ENCODE measurements around the gene BRD8. TPM values are rescaled to one million over a fixed set of nuclear protein-coding genes. Genes with fewer than 3 reads are reported as not detected.
"Not testable (repeated sequence)": the region's sequence is repeated elsewhere in the genome, so short reads cannot be mapped to it uniquely, and the experiment has no call there.

BRD8 gene
- total and polyA plus RNA-seq, 9 donors = 37.1 to 61.4 (median 44.6) TPM

- H3K27ac ChIP-seq (ENCODE audit: low read length) = no peak overlapping the region
Measured at GRCh38 chr5:138163721-138164120, 14.7 kb downstream of the BRD8 start.

GRCh38 chr5:138160706-138161105 is 17.7 kb downstream of the BRD8 start:
- Histone ChIP-seq H3K4me1 (ENCODE audit: control insufficient read depth, insufficient read depth, low read length) (no peaks in the 10 kb centered on the region), H3K36me3 (ENCODE audit: control insufficient read depth, insufficient read depth, low read length) (peaks cover 78% of the 10 kb centered on the region), H3K4me3 (ENCODE audit: low read length) (no peak overlapping the region), H3K9me3 (replicated peaks; ENCODE audit: control insufficient read depth, low read depth, low read length) (no peaks in the 10 kb centered on the region), H3K27me3 (ENCODE audit: control insufficient read depth, insufficient read depth, low read length) (no peaks in the 10 kb centered on the region), H3K27ac (ENCODE audit: low read length) (no peak overlapping the region)
- 100% methylated on average over 1 of the region's 4 CpGs for WGBS (ENCODE audit: insufficient coverage)
- no peak for DNase-seq

More at GRCh38 chr5:138163721-138164120, 14.7 kb downstream of the BRD8 start:
- H3K4me1 ChIP-seq (ENCODE audit: control insufficient read depth, insufficient read depth, low read length) = no peaks in the 10 kb centered on the region
- DNase-seq = no peak
- H3K27me3 ChIP-seq (ENCODE audit: control insufficient read depth, insufficient read depth, low read length) = no peaks in the 10 kb centered on the region
- no peaks in the 10 kb centered on the region for H3K9me3 ChIP-seq (replicated peaks; ENCODE audit: control insufficient read depth, low read depth, low read length)
- H3K4me3 ChIP-seq (ENCODE audit: low read length) = no peak overlapping the region
- peaks cover 84% of the 10 kb centered on the region for H3K36me3 ChIP-seq (ENCODE audit: control insufficient read depth, insufficient read depth, low read length)

- H3K9me3 ChIP-seq (replicated peaks; ENCODE audit: control insufficient read depth, low read depth, low read length) = no peaks in the 10 kb centered on the region
- H3K27me3 ChIP-seq (ENCODE audit: control insufficient read depth, insufficient read depth, low read length) = no peaks in the 10 kb centered on the region
- WGBS (ENCODE audit: insufficient coverage) = 100% methylated on average over 2 of the region's 5 CpGs
- no peaks in the 10 kb centered on the region for H3K4me1 ChIP-seq (ENCODE audit: control insufficient read depth, insufficient read depth, low read length)
- peaks cover 73% of the 10 kb centered on the region for H3K36me3 ChIP-seq (ENCODE audit: control insufficient read depth, insufficient read depth, low read length)
- H3K4me3 ChIP-seq (ENCODE audit: low read length) = no peak overlapping the region
- DNase-seq = no peak
- H3K27ac ChIP-seq (ENCODE audit: low read length) = no peak overlapping the region
Measured at GRCh38 chr5:138159666-138160065, 18.8 kb downstream of the BRD8 start.

- no peak overlapping the region for H3K4me3 ChIP-seq (ENCODE audit: low read length)
- no CpG with 5 or more reads among the region's 1 CpG for WGBS (ENCODE audit: insufficient coverage)
Measured at GRCh38 chr5:138157626-138158025, 20.8 kb downstream of the BRD8 start.

GRCh38 chr5:138155977-138156376 is 22.5 kb downstream of the BRD8 start:
- peaks cover 37% of the 10 kb centered on the region for H3K36me3 ChIP-seq (ENCODE audit: control insufficient read depth, insufficient read depth, low read length)

More at GRCh38 chr5:138157626-138158025, 20.8 kb downstream of the BRD8 start:
- H3K27ac ChIP-seq (ENCODE audit: low read length) = no peak overlapping the region
- no peak for DNase-seq
- peaks cover 54% of the 10 kb centered on the region for H3K36me3 ChIP-seq (ENCODE audit: control insufficient read depth, insufficient read depth, low read length)
- H3K9me3 ChIP-seq (replicated peaks; ENCODE audit: control insufficient read depth, low read depth, low read length) = no peaks in the 10 kb centered on the region
- H3K4me1 ChIP-seq (ENCODE audit: control insufficient read depth, insufficient read depth, low read length) = no peaks in the 10 kb centered on the region
- no peaks in the 10 kb centered on the region for H3K27me3 ChIP-seq (ENCODE audit: control insufficient read depth, insufficient read depth, low read length)

GRCh38 chr5:138149530-138149929 is 28.9 kb downstream of the BRD8 start:
- Histone ChIP-seq H3K4me3 (ENCODE audit: low read length) (no peak overlapping the region), H3K27ac (ENCODE audit: low read length) (no peak overlapping the region), H3K27me3 (ENCODE audit: control insufficient read depth, insufficient read depth, low read length) (no peaks in the 10 kb centered on the region), H3K4me1 (ENCODE audit: control insufficient read depth, insufficient read depth, low read length) (no peaks in the 10 kb centered on the region), H3K9me3 (replicated peaks; ENCODE audit: control insufficient read depth, low read depth, low read length) (no peaks in the 10 kb centered on the region), H3K36me3 (ENCODE audit: control insufficient read depth, insufficient read depth, low read length) (no peaks in the 10 kb centered on the region)
- no peak for DNase-seq
- no CpG with 5 or more reads among the region's 3 CpGs for WGBS (ENCODE audit: insufficient coverage)

More at GRCh38 chr5:138155977-138156376, 22.5 kb downstream of the BRD8 start:
- not testable (repeated sequence) for H3K27me3 ChIP-seq (ENCODE audit: control insufficient read depth, insufficient read depth, low read length); H3K27ac ChIP-seq (ENCODE audit: low read length); H3K4me1 ChIP-seq (ENCODE audit: control insufficient read depth, insufficient read depth, low read length); H3K9me3 ChIP-seq (replicated peaks; ENCODE audit: control insufficient read depth, low read depth, low read length); DNase-seq; H3K4me3 ChIP-seq (ENCODE audit: low read length)
- WGBS (ENCODE audit: insufficient coverage) = 100% methylated on average over 4 of the region's 9 CpGs

GRCh38 chr5:138148811-138149210 is 29.6 kb downstream of the BRD8 start:
- no CpG with 5 or more reads among the region's 1 CpG for WGBS (ENCODE audit: insufficient coverage)
- Histone ChIP-seq H3K27me3 (ENCODE audit: control insufficient read depth, insufficient read depth, low read length) (no peaks in the 10 kb centered on the region), H3K4me1 (ENCODE audit: control insufficient read depth, insufficient read depth, low read length) (no peaks in the 10 kb centered on the region), H3K9me3 (replicated peaks; ENCODE audit: control insufficient read depth, low read depth, low read length) (no peaks in the 10 kb centered on the region), H3K27ac (ENCODE audit: low read length) (no peak overlapping the region), H3K36me3 (ENCODE audit: control insufficient read depth, insufficient read depth, low read length) (no peaks in the 10 kb centered on the region), H3K4me3 (ENCODE audit: low read length) (no peak overlapping the region)
- DNase-seq = peak; percentile 22

GRCh38 chr5:138143578-138143977 is 34.9 kb downstream of the BRD8 start:
- not testable (repeated sequence) for H3K4me3 ChIP-seq (ENCODE audit: low read length); H3K4me1 ChIP-seq (ENCODE audit: control insufficient read depth, insufficient read depth, low read length); H3K27me3 ChIP-seq (ENCODE audit: control insufficient read depth, insufficient read depth, low read length); H3K27ac ChIP-seq (ENCODE audit: low read length); H3K36me3 ChIP-seq (ENCODE audit: control insufficient read depth, insufficient read depth, low read length); H3K9me3 ChIP-seq (replicated peaks; ENCODE audit: control insufficient read depth, low read depth, low read length); DNase-seq
- WGBS (ENCODE audit: insufficient coverage) = 92% methylated on average over 2 of the region's 6 CpGs

GRCh38 chr5:138141734-138142133 is 36.7 kb downstream of the BRD8 start:
- Histone ChIP-seq H3K36me3 (ENCODE audit: control insufficient read depth, insufficient read depth, low read length) (no peaks in the 10 kb centered on the region), H3K9me3 (replicated peaks; ENCODE audit: control insufficient read depth, low read depth, low read length) (no peaks in the 10 kb centered on the region), H3K4me1 (ENCODE audit: control insufficient read depth, insufficient read depth, low read length) (peaks cover 3% of the 10 kb centered on the region), H3K4me3 (ENCODE audit: low read length) (no peak overlapping the region), H3K27ac (ENCODE audit: low read length) (no peak overlapping the region), H3K27me3 (ENCODE audit: control insufficient read depth, insufficient read depth, low read length) (no peaks in the 10 kb centered on the region)
- no CpG with 5 or more reads among the region's 1 CpG for WGBS (ENCODE audit: insufficient coverage)
- no peak for DNase-seq

GRCh38 chr5:138140268-138140667 is 38.2 kb downstream of the BRD8 start:
- no peaks in the 10 kb centered on the region for H3K36me3 ChIP-seq (ENCODE audit: control insufficient read depth, insufficient read depth, low read length)
- H3K4me3 ChIP-seq (ENCODE audit: low read length) = no peak overlapping the region
- H3K27me3 ChIP-seq (ENCODE audit: control insufficient read depth, insufficient read depth, low read length) = no peaks in the 10 kb centered on the region
- peaks cover 3% of the 10 kb centered on the region for H3K4me1 ChIP-seq (ENCODE audit: control insufficient read depth, insufficient read depth, low read length)
- DNase-seq = no peak
- WGBS (ENCODE audit: insufficient coverage) = 33% methylated on average over 1 of the region's 4 CpGs
- H3K27ac ChIP-seq (ENCODE audit: low read length) = no peak overlapping the region
- no peaks in the 10 kb centered on the region for H3K9me3 ChIP-seq (replicated peaks; ENCODE audit: control insufficient read depth, low read depth, low read length)

- peaks cover 3% of the 10 kb centered on the region for H3K4me1 ChIP-seq (ENCODE audit: control insufficient read depth, insufficient read depth, low read length)
- H3K27ac ChIP-seq (ENCODE audit: low read length) = no peak overlapping the region
- no peaks in the 10 kb centered on the region for H3K36me3 ChIP-seq (ENCODE audit: control insufficient read depth, insufficient read depth, low read length)
- H3K9me3 ChIP-seq (replicated peaks; ENCODE audit: control insufficient read depth, low read depth, low read length) = no peaks in the 10 kb centered on the region
- no CpG with 5 or more reads among the region's 3 CpGs for WGBS (ENCODE audit: insufficient coverage)
- H3K27me3 ChIP-seq (ENCODE audit: control insufficient read depth, insufficient read depth, low read length) = no peaks in the 10 kb centered on the region
- H3K4me3 ChIP-seq (ENCODE audit: low read length) = no peak overlapping the region
- DNase-seq = no peak
Measured at GRCh38 chr5:138139781-138140090, 38.7 kb downstream of the BRD8 start.
